Stimulated activated CD8-positive, alpha-beta memory T cell treated with anti-CD3 and anti-CD28 coated beads, Interleukin-12 subunit alpha, Interleukin-12 subunit beta, amount 100 ng/mL, for 24 hours (primary cell): ENCODE results near the gene MICU1.
"Not testable (repeated sequence)": the region's sequence is repeated elsewhere in the genome, so short reads cannot be mapped to it uniquely, and the experiment has no call there.

Experiments used
- DNase-seq: peaks from one replicate; pipeline ENCODE4 v3.0.0-alpha.2; 2020; ENCODE audit errors: extremely low read depth

The MICU1 gene

DNA sequence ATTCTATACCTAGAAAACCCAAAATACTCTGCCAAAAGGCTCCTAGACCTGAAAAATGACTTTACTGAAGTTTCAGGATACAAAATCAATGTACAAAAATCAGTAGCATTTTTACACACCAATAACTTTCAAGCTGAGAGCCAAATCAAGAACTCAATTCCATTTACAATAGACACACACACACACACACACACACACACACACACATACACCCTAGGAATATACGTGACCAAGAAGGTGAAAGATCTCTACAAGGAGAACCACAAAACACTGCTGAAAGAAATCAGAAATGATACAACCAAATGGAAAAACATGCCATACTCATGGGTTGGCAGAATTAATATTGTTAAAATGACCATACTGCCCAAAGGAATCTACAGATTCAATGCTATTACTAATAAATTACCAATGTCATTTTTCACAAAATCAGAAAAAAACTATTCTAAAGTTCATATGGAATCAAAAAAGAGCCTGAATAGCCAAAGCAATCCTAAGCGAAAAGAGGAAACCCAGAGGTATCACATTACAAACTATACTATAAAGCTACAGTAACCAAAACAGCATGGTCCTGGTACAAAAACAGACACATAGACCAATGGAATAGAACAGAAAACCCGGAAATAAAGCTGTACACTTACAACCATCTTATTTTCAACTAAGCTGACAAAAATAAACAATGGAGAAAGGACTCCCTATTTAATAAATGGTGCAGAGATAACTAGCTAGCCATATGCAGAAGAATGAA is 122.0 kb downstream of the MICU1 start:
- DNase-seq, result no peak

GRCh38 chr10:72503241-72503640 is 122.6 kb downstream of the MICU1 start:
- DNase-seq, result no peak

- DNase-seq, result no peak
These were observed 123.3 kb downstream of the MICU1 start for GRCh38 chr10:72502581-72502980.

GRCh38 chr10:72499701-72500100 is 126.2 kb downstream of the MICU1 start:
- no peak for DNase-seq

DNA sequence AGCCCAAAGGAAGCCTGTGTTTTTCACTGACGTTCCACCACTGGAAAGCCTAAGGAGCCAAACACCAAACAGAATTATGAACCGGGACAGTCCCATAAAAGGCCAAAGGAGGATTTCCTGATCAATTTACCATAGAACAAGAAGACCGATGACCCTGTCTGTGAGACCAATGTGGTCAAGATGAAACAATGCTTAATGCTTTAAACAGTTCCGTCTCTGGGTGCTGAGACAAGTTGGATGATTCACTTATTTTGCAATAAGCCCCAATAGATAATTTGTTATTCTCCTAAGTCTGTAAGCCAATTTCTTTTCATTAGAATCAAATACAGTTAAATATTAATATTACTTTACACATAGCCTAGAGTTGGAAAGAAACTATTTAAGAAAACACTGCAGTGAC is 134.9 kb downstream of the MICU1 start:
- no peak for DNase-seq

DNA sequence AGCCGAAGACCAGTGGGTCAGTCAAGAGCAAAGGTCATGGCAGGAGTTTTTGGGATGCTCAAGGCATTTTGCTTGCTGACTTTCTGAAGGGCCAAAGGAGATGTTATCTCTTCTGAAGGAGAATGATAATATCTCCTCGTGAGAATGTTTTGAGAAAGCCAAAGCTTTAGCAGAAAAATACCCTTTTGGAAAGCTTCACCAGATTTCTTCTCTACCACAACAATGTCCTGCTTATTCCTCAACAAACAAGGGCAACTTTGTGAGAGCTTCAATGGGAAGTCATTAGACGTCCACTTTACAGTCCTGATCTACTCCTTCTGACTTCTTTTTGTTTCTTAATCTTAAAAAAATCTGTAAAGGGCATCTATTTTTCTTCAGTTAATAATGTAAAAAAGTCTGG is 138.4 kb downstream of the MICU1 start:
- no peak for DNase-seq

GRCh38 chr10:72487116-72487515 is 138.8 kb downstream of the MICU1 start:
- DNase-seq, result no peak

DNA sequence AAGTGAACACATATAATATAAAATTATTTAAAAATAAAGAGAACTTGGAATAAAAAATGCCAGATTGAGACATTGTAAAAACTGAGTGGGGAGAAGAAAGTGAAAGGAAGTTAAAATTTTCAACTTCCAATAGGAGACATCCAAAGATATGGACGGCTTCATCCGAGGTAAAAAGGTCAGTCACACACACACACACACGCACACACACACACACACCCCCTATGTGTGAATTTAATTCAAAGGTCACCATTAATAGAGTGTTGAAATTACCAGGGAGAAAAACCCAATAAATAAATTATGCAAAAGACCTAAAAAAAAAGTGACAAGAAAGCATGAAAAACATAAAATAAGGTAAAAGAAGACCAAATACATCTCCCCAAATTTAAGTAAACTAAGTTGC is 140.2 kb downstream of the MICU1 start:
- DNase-seq, result no peak

GRCh38 chr10:72484521-72484920 is 141.4 kb downstream of the MICU1 start:
- DNase-seq, result no peak

DNA sequence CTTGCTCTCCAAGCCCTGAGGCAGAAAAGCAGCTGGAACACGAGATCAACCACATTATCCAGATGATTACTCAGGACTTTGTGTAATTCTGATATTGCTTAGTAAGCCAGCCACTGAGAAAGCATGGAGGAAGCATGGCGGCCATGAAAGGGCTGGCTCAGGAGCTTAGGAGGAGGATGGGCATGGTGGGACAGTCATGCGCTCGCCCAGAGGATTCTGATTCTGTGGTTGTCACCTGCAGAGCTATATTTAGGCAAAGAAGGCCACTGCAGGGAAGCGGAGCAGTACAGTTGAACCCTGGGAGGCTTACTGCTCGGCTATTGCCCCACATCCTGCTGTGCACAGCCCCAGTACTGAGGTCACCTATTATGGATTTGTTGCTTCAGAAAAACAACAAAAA is 142.4 kb downstream of the MICU1 start:
- no peak for DNase-seq

DNA sequence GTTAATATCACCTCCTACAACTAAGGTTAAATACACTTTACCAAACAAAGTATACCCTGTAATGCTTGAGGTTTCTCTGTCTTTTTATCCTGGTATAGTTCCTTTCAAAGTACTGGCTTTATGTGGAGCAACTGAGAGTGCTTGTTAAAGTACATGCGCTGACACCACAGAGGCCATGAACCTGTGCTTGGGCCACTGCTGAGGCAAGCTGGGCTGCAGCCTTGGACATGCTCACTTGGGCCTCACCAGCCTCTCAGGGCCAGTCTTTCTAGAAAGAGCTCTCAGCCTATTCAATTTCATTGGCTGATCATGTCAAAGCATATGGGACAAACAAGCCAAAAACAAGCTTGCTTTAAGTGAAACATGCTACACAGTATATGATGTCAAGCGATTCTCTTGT is 145.0 kb downstream of the MICU1 start:
- no peak for DNase-seq

GRCh38 chr10:72477463-72477862 is 148.4 kb downstream of the MICU1 start:
- DNase-seq, result no peak

GRCh38 chr10:72472306-72472705 is 153.6 kb downstream of the MICU1 start:
- no peak for DNase-seq

DNA sequence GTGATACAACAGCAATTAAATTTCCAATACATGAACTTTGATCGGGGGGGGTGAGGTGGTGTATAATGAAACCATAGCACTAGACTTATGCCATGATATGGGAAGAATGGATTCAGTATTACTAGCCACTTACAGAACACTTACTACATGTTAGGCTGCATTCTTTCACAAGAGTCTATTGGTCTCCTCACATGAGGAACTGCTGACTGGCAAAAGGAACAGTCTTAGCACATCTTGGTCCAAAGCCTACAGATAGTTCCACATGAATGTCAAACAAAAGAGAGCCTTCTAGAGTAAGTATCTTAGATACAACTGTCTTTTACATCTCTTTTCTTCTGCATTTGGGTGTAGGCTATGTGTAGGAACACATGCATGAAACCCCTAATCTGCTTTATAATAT is 155.2 kb downstream of the MICU1 start:
- DNase-seq, result no peak

DNA sequence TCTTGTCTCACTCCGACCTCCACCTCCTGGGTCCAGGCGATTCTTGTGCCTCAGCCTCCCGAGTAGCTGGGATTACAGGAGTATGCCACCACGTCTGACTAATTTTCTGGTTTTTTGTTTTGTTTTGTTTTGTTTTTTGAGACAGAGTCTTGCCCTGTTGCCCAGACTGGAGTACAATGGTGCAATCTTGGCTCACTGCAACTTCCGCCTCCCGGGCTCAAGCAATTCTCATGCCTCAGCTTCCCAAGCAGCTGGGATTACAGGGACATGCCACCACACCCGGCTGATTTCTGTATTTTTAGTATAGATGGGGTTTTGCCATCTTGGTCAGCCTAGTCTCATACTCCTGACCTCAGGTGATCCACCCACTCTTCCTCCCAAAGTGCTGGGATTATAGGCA is 158.8 kb downstream of the MICU1 start:
- not testable (repeated sequence) for DNase-seq

- DNase-seq, result no peak
These were observed 159.9 kb downstream of the MICU1 start for GRCh38 chr10:72466018-72466417.

GRCh38 chr10:72464438-72464837 is 161.4 kb downstream of the MICU1 start:
- no peak for DNase-seq

DNA sequence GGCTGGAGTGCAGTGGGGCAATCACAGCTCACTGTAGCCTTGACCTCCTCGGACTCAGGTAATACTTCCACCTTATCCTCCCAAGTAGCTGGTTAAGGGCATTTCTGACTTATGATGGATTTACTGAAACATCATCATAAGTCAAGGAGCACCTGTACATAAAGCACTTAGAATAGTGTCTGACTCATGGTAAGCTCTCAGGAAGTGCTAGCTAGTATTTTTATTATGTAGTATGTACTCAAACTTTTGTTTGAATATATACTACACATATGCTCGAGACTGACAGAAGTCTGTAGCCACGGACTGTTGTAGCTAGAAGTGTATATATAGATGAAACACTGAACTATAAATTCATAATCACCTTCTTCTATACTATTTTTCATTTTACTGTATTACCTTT is 163.6 kb downstream of the MICU1 start:
- DNase-seq, result no peak

- DNase-seq, result no peak
These were observed 164.8 kb downstream of the MICU1 start for GRCh38 chr10:72461085-72461484.

DNA sequence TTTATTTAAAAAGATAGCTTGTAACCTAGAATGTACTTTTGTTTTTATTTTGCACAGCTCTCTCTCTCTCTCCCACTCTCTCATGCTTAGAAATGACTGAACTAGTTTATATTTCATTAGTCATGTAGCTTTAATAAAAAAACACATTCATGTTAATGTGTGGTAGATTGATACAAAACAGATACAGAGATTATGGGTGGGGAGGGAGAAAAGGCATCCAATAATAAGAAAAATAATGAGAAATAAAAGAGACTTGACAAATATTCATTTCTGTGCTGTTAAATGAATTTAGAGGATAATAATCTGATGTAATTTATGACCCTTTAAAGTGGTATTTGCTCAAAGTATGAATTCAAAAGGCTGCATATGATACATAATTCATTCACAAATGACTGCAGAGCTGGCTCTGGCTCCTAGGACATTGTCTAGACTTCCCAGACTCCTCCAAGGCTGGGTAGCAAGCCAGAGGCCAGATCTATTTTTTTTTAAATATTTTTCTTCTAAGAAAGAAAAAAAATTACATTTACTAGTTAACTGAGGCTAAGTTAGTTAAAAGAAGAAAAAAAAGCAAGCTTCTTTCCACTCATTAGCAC is 165.5 kb downstream of the MICU1 start:
- DNase-seq, result no peak

GRCh38 chr10:72459301-72459700 is 166.6 kb downstream of the MICU1 start:
- no peak for DNase-seq

DNA sequence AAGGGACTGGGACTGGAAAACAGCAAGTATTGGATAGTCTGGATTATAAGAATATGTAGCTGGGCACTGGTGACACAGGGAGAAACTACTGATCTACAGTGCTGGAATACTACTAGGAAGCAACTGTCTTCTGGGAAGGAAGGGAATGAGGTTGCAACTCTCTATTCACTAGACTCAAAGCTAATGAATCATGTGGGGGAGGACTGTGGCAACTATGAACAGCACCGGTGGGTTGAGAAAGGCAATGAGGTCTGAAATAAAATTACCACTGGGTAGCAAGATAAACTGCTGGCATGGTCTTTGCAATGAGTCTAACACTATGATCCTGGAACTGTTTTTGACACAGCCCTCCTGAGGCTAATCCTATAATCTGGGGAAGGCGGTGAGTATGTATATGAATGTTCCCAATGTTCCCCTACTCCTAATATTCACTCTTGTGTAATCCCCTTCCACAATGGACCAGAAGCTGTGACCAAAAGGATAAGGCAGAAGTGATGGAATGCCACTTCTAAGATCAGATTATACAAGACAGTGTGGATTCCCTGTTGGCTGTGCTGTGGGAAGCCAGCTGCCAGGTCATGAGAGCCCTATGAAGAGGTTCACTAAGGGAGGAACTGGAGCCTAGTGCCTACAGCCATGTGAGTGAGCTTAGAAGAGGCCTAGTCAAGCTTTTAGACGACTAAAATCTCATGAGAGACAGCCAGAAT is 169.8 kb downstream of the MICU1 start:
- DNase-seq, result no peak

DNA sequence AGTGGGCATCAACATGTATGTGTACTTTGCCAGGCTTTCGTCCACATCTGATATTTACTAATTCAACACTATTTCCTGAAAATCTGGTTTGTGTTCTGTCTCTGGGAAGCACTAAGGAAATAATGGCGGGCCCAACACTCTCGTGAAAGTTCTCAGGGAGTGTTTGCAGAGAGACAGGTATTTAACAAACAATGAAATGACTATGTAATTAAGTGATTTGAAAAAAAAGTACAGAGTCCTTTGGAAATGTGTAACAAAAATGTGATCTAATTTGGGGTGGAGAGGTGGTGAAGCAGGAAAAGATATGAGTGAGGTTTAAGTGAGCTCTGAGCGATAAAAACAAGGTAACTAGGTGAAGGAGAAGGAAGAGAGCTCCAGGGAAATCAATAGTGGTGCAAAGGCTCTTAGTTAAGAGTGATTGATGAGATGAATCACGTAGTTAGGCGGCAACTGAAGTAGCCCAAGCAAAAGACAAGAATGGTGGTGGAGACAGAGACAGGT is 175.9 kb downstream of the MICU1 start:
- DNase-seq, result no peak
